Astrocyte (in vitro differentiated cells and primary cell): ENCODE data around the gene COL24A1. TPM values are rescaled to one million over a fixed set of nuclear protein-coding genes. Genes with fewer than 3 reads are reported as not detected.

Experiments used
- DNase-seq: peaks from one replicate; pipeline ENCODE4 v3.0.0-alpha.2; 2010; ENCODE audit warnings: low read depth
- FAIRE-seq: peaks from 2 replicates; lab custom pipeline; 2011; peaks lifted over from hg19 to GRCh38; lab: Jason Lieb, UNC
- H2AFZ ChIP-seq: 2 replicates; pipeline ENCODE4 v1.6.0; 2012; ENCODE audit warnings: low read depth, low read length, inconsistent platforms
- H3K27ac ChIP-seq: 2 replicates; pipeline ENCODE4 v1.5.1; 2011; ENCODE audit warnings: low read depth, low read length, inconsistent platforms
- H3K27me3 ChIP-seq: 2 replicates; pipeline ENCODE4 v1.6.0; 2011; ENCODE audit warnings: low read length, inconsistent platforms; ENCODE audit not compliant: insufficient read depth
- H3K36me3 ChIP-seq: 2 replicates; pipeline ENCODE4 v1.5.1; 2011; ENCODE audit warnings: low read length, inconsistent platforms; ENCODE audit not compliant: insufficient read depth
- H3K4me1 ChIP-seq: 2 replicates; pipeline ENCODE4 v1.5.1; 2011; ENCODE audit warnings: low read length, inconsistent platforms; ENCODE audit not compliant: insufficient read depth
- H3K4me2 ChIP-seq: 2 replicates; pipeline ENCODE4 v1.6.0; 2012; ENCODE audit warnings: low read length, inconsistent platforms
- H3K4me3 ChIP-seq: 2 replicates; pipeline ENCODE4 v1.5.1; 2011; ENCODE audit warnings: low read depth, mild to moderate bottlenecking, low read length, inconsistent platforms; ENCODE audit not compliant: insufficient read depth
- H3K79me2 ChIP-seq: 2 replicates; pipeline ENCODE4 v1.6.0; 2012; ENCODE audit warnings: mild to moderate bottlenecking, low read length, inconsistent platforms; ENCODE audit not compliant: insufficient read depth
- H3K9ac ChIP-seq: 2 replicates; pipeline ENCODE4 v1.6.0; 2012; ENCODE audit warnings: mild to moderate bottlenecking, low read length, inconsistent platforms
- H3K9me3 ChIP-seq: 2 replicates; pipeline ENCODE4 v1.5.1; 2012; ENCODE audit warnings: low read depth, mild to moderate bottlenecking, low read length, inconsistent platforms; ENCODE audit not compliant: insufficient read depth
- H4K20me1 ChIP-seq: 2 replicates; pipeline ENCODE4 v1.6.0; 2012; ENCODE audit warnings: low read length, inconsistent platforms; ENCODE audit not compliant: insufficient read depth
- H3K27ac Mint-ChIP-seq: one replicate; pipeline ENCODE4 v1.8.0; 2021; ENCODE audit warnings: mild to moderate bottlenecking, mixed read lengths; ENCODE audit not compliant: unreplicated experiment
- H3K27me3 Mint-ChIP-seq: one replicate; pipeline ENCODE4 v1.8.0; 2021; ENCODE audit warnings: low read depth, mixed read lengths; ENCODE audit not compliant: unreplicated experiment
- H3K36me3 Mint-ChIP-seq: one replicate; pipeline ENCODE4 v1.8.0; 2021; ENCODE audit warnings: low read depth, mixed read lengths; ENCODE audit not compliant: unreplicated experiment
- H3K4me1 Mint-ChIP-seq: one replicate; pipeline ENCODE4 v1.8.0; 2021; ENCODE audit warnings: low read depth, mixed read lengths; ENCODE audit not compliant: unreplicated experiment
- H3K4me3 Mint-ChIP-seq: one replicate; pipeline ENCODE4 v1.8.0; 2021; ENCODE audit warnings: mild to moderate bottlenecking, moderate library complexity, mixed read lengths; ENCODE audit not compliant: unreplicated experiment
- H3K9me3 Mint-ChIP-seq: one replicate; pipeline ENCODE4 v1.8.0; 2021; ENCODE audit warnings: mild to moderate bottlenecking, mixed read lengths; ENCODE audit not compliant: unreplicated experiment
- EZH2 ChIP-seq: IDR thresholded peaks from 2 replicates; pipeline ENCODE4 v1.6.1; 2012; ENCODE audit warnings: mild to moderate bottlenecking, low read length, inconsistent platforms; ENCODE audit not compliant: insufficient read depth
- total RNA-seq: library from RNA; stranded (reverse); gene quantifications from 2 replicates; pipeline ENCODE4 v1.2.1, GENCODE V29; 2021
- TF ChIP-seq, protein P1 (sequence below): IDR thresholded peaks from 2 replicates; pipeline ENCODE4 v1.5.1; 2011; ENCODE audit warnings: low read depth, mild to moderate bottlenecking, inconsistent platforms, low read length, moderate library complexity; ENCODE audit not compliant: insufficient read depth

COL24A1 gene
- total RNA-seq, 1 donor from 2014 or later, result 5.6 TPM

DNA sequence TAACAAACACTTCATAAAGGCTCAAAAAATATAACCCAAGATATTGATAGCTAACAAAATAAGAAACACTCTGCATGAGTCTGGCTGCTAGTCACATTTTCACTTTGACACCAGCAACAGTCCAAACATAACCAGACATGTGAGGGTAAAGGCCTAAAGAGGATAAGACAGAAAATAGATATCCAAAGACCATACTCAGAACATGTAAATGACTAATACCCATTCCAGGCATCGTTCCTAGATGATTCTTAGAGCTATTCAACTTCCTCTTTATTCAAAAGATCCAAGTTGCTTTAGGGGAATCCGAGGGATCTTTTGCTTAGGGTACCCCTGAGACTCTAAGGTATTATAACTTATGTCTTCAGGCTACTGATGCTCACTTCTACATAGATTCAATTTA, 5.1 kb downstream of the COL24A1 start:
- peak overlapping the region; percentile 37 for H3K27ac Mint-ChIP-seq
- H3K79me2 ChIP-seq, result no peaks in the 10 kb centered on the region
- no peaks in the 10 kb centered on the region for H3K9me3 Mint-ChIP-seq
- H3K27me3 Mint-ChIP-seq, result no peaks in the 10 kb centered on the region
- no peaks in the 10 kb centered on the region for H3K36me3 ChIP-seq
- peaks cover 29% of the 10 kb centered on the region for H3K4me1 ChIP-seq
- peak; percentile 82 for DNase-seq
- H3K9ac ChIP-seq, result no peak overlapping the region
- peak overlapping the region; percentile 51 for H3K4me2 ChIP-seq
- FAIRE-seq, result peak; percentile 89
- no peak overlapping the region for H2AFZ ChIP-seq
- H3K27me3 ChIP-seq, result no peaks in the 10 kb centered on the region
- peaks cover 3% of the 10 kb centered on the region for H3K36me3 Mint-ChIP-seq
- no peaks in the 10 kb centered on the region for H3K9me3 ChIP-seq
- peaks cover 22% of the 10 kb centered on the region for H3K4me1 Mint-ChIP-seq
- no peak overlapping the region for H3K4me3 ChIP-seq
- peak overlapping the region; percentile 50 for H3K27ac ChIP-seq
- H4K20me1 ChIP-seq, result no peaks in the 10 kb centered on the region
- H3K4me3 Mint-ChIP-seq, result no peak overlapping the region
- TF ChIP-seq, protein P1, sequence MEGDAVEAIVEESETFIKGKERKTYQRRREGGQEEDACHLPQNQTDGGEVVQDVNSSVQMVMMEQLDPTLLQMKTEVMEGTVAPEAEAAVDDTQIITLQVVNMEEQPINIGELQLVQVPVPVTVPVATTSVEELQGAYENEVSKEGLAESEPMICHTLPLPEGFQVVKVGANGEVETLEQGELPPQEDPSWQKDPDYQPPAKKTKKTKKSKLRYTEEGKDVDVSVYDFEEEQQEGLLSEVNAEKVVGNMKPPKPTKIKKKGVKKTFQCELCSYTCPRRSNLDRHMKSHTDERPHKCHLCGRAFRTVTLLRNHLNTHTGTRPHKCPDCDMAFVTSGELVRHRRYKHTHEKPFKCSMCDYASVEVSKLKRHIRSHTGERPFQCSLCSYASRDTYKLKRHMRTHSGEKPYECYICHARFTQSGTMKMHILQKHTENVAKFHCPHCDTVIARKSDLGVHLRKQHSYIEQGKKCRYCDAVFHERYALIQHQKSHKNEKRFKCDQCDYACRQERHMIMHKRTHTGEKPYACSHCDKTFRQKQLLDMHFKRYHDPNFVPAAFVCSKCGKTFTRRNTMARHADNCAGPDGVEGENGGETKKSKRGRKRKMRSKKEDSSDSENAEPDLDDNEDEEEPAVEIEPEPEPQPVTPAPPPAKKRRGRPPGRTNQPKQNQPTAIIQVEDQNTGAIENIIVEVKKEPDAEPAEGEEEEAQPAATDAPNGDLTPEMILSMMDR, result no peak
- no peak for TF ChIP-seq EZH2

DNA sequence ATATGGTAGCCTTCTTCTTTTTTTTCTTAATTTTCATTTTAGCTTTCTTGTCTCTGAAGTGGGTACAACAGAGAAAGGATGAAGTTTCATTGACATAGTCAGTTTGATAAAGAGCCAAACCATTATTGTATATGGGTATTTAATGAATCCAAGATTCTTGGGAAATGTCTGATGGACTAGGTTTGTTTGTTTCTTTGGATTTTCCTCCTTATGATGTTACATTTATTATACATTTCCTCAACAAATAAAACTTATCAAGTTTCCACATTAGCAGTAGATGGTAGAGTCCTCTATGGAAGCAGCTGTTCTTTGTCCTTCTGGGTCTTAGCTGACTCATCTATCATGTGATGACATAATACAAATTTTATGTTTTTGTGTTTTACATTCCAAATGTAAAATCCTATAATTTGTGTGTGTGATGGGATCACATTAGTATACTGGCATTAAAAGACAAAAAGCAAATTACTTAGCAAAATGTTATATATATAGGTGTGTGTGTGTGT, 6.0 kb downstream of the COL24A1 start:
- Histone ChIP-seq H3K4me3 (no peak overlapping the region), H3K9me3 (no peaks in the 10 kb centered on the region), H3K79me2 (no peaks in the 10 kb centered on the region), H3K9ac (no peak overlapping the region), H3K4me2 (no peak overlapping the region), H3K4me1 (peaks cover 21% of the 10 kb centered on the region), H3K36me3 (no peaks in the 10 kb centered on the region), H2AFZ (no peak overlapping the region), H3K27me3 (no peaks in the 10 kb centered on the region), H3K27ac (peak overlapping the region; percentile 50), H4K20me1 (no peaks in the 10 kb centered on the region)
- FAIRE-seq (no peak), DNase-seq (peak; percentile 40)
- peaks cover 22% of the 10 kb centered on the region for H3K4me1 Mint-ChIP-seq
- no peaks in the 10 kb centered on the region for H3K27me3 Mint-ChIP-seq
- H3K36me3 Mint-ChIP-seq, result peaks cover 3% of the 10 kb centered on the region
- H3K4me3 Mint-ChIP-seq, result no peak overlapping the region
- H3K9me3 Mint-ChIP-seq, result no peaks in the 10 kb centered on the region
- peak overlapping the region; percentile 58 for H3K27ac Mint-ChIP-seq
- no peak for TF ChIP-seq EZH2
- TF ChIP-seq, protein P1, result no peak

DNA sequence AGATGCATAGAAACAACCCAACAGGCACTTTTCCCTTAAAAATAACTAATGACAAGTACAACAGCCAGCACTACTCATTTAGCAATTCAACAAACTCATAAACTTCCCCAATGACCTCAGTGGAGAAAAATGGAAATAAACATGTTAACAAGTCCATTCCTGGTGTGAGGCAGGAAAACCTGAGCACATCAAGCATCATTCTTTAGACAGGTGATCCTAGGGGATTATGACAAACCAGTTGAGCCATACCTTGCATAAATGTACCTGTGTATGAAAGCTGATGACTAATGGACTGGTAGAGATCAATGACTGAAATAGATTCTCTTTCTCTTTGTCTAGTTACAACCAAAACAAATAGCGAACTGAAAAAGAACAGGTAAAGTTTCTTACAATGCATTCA, 7.0 kb downstream of the COL24A1 start:
- no peaks in the 10 kb centered on the region for H3K9me3 Mint-ChIP-seq
- no peaks in the 10 kb centered on the region for H3K27me3 Mint-ChIP-seq
- H3K4me3 Mint-ChIP-seq, result no peak overlapping the region
- TF ChIP-seq, protein P1, result no peak
- no peak for TF ChIP-seq EZH2
- peaks cover 3% of the 10 kb centered on the region for H3K36me3 Mint-ChIP-seq
- no peaks in the 10 kb centered on the region for H3K27me3 ChIP-seq
- no peaks in the 10 kb centered on the region for H3K9me3 ChIP-seq
- no peaks in the 10 kb centered on the region for H4K20me1 ChIP-seq
- H3K4me1 Mint-ChIP-seq, result peaks cover 19% of the 10 kb centered on the region
- H3K4me1 ChIP-seq, result peaks cover 14% of the 10 kb centered on the region
- H3K27ac Mint-ChIP-seq, result no peak overlapping the region
- FAIRE-seq (no peak), DNase-seq (no peak)
- no peak overlapping the region for H2AFZ ChIP-seq
- H3K27ac ChIP-seq, result no peak overlapping the region
- no peak overlapping the region for H3K4me3 ChIP-seq
- no peaks in the 10 kb centered on the region for H3K36me3 ChIP-seq
- no peak overlapping the region for H3K4me2 ChIP-seq
- no peak overlapping the region for H3K9ac ChIP-seq
- H3K79me2 ChIP-seq, result no peaks in the 10 kb centered on the region
